ENCODE data around the gene HCFC1R1.

The HCFC1R1 gene

GRCh38 chr16:3021449-3022207 is 2.1 kb downstream of the HCFC1R1 start:
- H4K20me1 ChIP-seq: peaks cover 46% of the 10 kb centered on the region
- peaks cover 33% of the 10 kb centered on the region for H3K27me3 ChIP-seq
- peak overlapping the region; percentile 71 for H3K4me3 ChIP-seq
- peaks cover 65% of the 10 kb centered on the region for H3K4me1 ChIP-seq
- peaks cover 14% of the 10 kb centered on the region for H3K36me3 ChIP-seq
- H3K4me2 ChIP-seq: peak overlapping the region; percentile 99
- H3K27ac ChIP-seq: no peak overlapping the region
- 0 out of 2 replicates have a peak overlapping the region, but pooled peaks have one; percentile 3 for H3K9ac ChIP-seq
- TF ChIP-seq Cebpa-rat (IDR thresholded peaks at IDR 0.05): no peak
- H3K9me3 ChIP-seq: no peaks in the 10 kb centered on the region

- Histone ChIP-seq H3K4me3 (peak overlapping the region; percentile 71), H3K9me3 (no peaks in the 10 kb centered on the region), H3K36me3 (peaks cover 6% of the 10 kb centered on the region), H4K20me1 (peaks cover 39% of the 10 kb centered on the region), H3K27ac (no peak overlapping the region), H3K27me3 (peaks cover 33% of the 10 kb centered on the region), H3K4me1 (peaks cover 65% of the 10 kb centered on the region), H3K9ac (peak overlapping the region; percentile 72; the same call in 1 of the 2 replicates), H3K4me2 (peak overlapping the region; percentile 99)
- no peak for TF ChIP-seq Cebpa-rat (IDR thresholded peaks at IDR 0.05)
These were observed 2.9 kb downstream of the HCFC1R1 start for GRCh38 chr16:3020604-3021448.

- no peak for TF ChIP-seq Cebpa-rat (IDR thresholded peaks at IDR 0.05)
These were observed 3.5 kb downstream of the HCFC1R1 start, which contains the start of gene TNFRSF12A for GRCh38 chr16:3020247-3020603. TNFRSF12A (plus strand) TSS chr16:3020368; CDS start chr16:3020398, 30 bp downstream.

GRCh38 chr16:3019594-3020246 is 4.0 kb downstream of the HCFC1R1 start:
- Histone ChIP-seq H3K9ac (no peak overlapping the region), H3K4me3 (peak overlapping the region; percentile 71), H3K27me3 (peaks cover 35% of the 10 kb centered on the region), H3K4me1 (peaks cover 55% of the 10 kb centered on the region), H4K20me1 (peaks cover 27% of the 10 kb centered on the region), H3K36me3 (no peaks in the 10 kb centered on the region), H3K4me2 (peak overlapping the region; percentile 99), H3K9me3 (no peaks in the 10 kb centered on the region), H3K27ac (no peak overlapping the region)
- TF ChIP-seq Cebpa-rat (IDR thresholded peaks at IDR 0.05): no peak

More at GRCh38 chr16:3020247-3020603, 3.5 kb downstream of the HCFC1R1 start, which contains the start of gene TNFRSF12A:
- Histone ChIP-seq H3K4me1 (peaks cover 60% of the 10 kb centered on the region), H3K27me3 (peaks cover 33% of the 10 kb centered on the region), H3K27ac (no peak within 1 kb of the TSS), H4K20me1 (peaks cover 32% of the 10 kb centered on the region), H3K4me2 (peak within 1 kb of the TSS; percentile 99), H3K9ac (peak within 1 kb of the TSS; percentile 72; the same call in 1 of the 2 replicates), H3K36me3 (no peaks in the 10 kb centered on the region), H3K9me3 (no peaks in the 10 kb centered on the region), H3K4me3 (peak within 1 kb of the TSS; percentile 71)

GRCh38 chr16:3017794-3018506 is 5.8 kb downstream of the HCFC1R1 start, which contains the start of gene CLDN6:
CLDN6 (minus strand) TSS chr16:3018183; CDS start chr16:3016021, 2,162 bp downstream.
- Histone ChIP-seq H3K36me3 (no peaks in the 10 kb centered on the region), H4K20me1 (peaks cover 29% of the 10 kb centered on the region), H3K4me1 (peaks cover 47% of the 10 kb centered on the region), H3K27ac (no peak within 1 kb of the TSS), H3K9ac (no peak within 1 kb of the TSS), H3K27me3 (peaks cover 52% of the 10 kb centered on the region), H3K4me3 (no peak within 1 kb of the TSS), H3K9me3 (no peaks in the 10 kb centered on the region), H3K4me2 (peak within 1 kb of the TSS; percentile 17)
- no peak for TF ChIP-seq Cebpa-rat (IDR thresholded peaks at IDR 0.05)

- Histone ChIP-seq H3K4me1 (peaks cover 47% of the 10 kb centered on the region), H3K4me3 (no peak overlapping the region), H3K27me3 (peaks cover 58% of the 10 kb centered on the region), H3K9me3 (no peaks in the 10 kb centered on the region), H4K20me1 (peaks cover 25% of the 10 kb centered on the region), H3K9ac (no peak overlapping the region), H3K27ac (no peak overlapping the region), H3K4me2 (no peak overlapping the region), H3K36me3 (no peaks in the 10 kb centered on the region)
- no peak for TF ChIP-seq Cebpa-rat (IDR thresholded peaks at IDR 0.05)
These were observed 6.4 kb downstream of the HCFC1R1 start for GRCh38 chr16:3017344-3017743.

- no peak overlapping the region for H3K4me2 ChIP-seq
- no peak overlapping the region for H3K4me3 ChIP-seq
- H3K9ac ChIP-seq: no peak overlapping the region
- peaks cover 63% of the 10 kb centered on the region for H3K27me3 ChIP-seq
- H3K9me3 ChIP-seq: no peaks in the 10 kb centered on the region
- no peak overlapping the region for H3K27ac ChIP-seq
- TF ChIP-seq Cebpa-rat (IDR thresholded peaks at IDR 0.05): no peak
- no peaks in the 10 kb centered on the region for H3K36me3 ChIP-seq
- peaks cover 40% of the 10 kb centered on the region for H3K4me1 ChIP-seq
- peaks cover 13% of the 10 kb centered on the region for H4K20me1 ChIP-seq
These were observed 7.7 kb downstream of the HCFC1R1 start for GRCh38 chr16:3015865-3016521.

- TF ChIP-seq Cebpa-rat (IDR thresholded peaks at IDR 0.05): no peak
- H3K4me3 ChIP-seq: no peak overlapping the region
- no peak overlapping the region for H3K27ac ChIP-seq
- peaks cover 13% of the 10 kb centered on the region; the same call in 1 of the 2 replicates for H4K20me1 ChIP-seq
- H3K9ac ChIP-seq: no peak overlapping the region
- peaks cover 32% of the 10 kb centered on the region for H3K4me1 ChIP-seq
- no peak overlapping the region for H3K4me2 ChIP-seq
- H3K9me3 ChIP-seq: no peaks in the 10 kb centered on the region
- no peaks in the 10 kb centered on the region for H3K36me3 ChIP-seq
- H3K27me3 ChIP-seq: peaks cover 60% of the 10 kb centered on the region
These were observed 8.8 kb downstream of the HCFC1R1 start for GRCh38 chr16:3014971-3015370.

Data from BLaER1 (cell line).